Fibroblast of skin of back (primary cell): ENCODE measurements around the gene KLF2. TPM values are rescaled to one million over a fixed set of nuclear protein-coding genes. Genes with fewer than 3 reads are reported as not detected.
"Not testable (repeated sequence)": the region's sequence is repeated elsewhere in the genome, so short reads cannot be mapped to it uniquely, and the experiment has no call there.

Experiments
- DNase-seq: peaks from one replicate; pipeline ENCODE4 v3.0.0-alpha.2; 2013
- polyA plus RNA-seq, 2 experiments: library from polyadenylated mRNA; unstranded; fragments of 120-200 nt; gene quantifications; one replicate each; pipeline ENCODE4 v1.2.1, GENCODE V29; 2013; ENCODE audit not compliant: insufficient read length in 2 of 2

KLF2 gene
- polyA plus RNA-seq (2013, experiment 1 of 2; ENCODE audit: insufficient read length), result 65.6 TPM
- polyA plus RNA-seq (2013, experiment 2 of 2; ENCODE audit: insufficient read length), result 26.2 TPM

GRCh38 chr19:16324384-16325160 is at the start of gene KLF2:
KLF2 (plus strand) TSS chr19:16324826; CDS start chr19:16324924, 98 bp downstream.
- DNase-seq, result peak; percentile 94

- DNase-seq, result no peak
Observed at GRCh38 chr19:16280306-16280705, 44.3 kb upstream of the KLF2 start.

GRCh38 chr19:16281743-16282142 is 42.9 kb upstream of the KLF2 start:
- no peak for DNase-seq

- DNase-seq, result peak; percentile 68
Observed at GRCh38 chr19:16283210-16284061, 41.2 kb upstream of the KLF2 start.

DNA sequence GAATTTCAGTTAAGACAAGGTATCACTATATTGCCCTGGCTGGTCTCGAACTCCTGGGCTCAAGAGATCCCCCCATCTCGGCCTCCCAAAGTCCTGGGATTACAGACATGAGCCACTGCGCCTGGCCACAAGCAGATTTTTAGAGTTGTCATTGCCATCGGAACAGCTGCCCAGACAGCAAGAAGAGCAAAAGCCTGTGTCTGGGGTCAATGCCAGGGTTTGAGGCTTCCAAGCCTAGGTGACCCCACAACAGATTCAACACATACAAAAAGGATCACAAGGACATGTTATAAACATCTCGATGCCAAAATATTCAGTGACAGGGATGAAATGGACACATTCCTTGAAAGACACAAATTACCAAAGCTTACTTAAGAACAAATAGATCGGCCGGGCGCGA is 40.1 kb upstream of the KLF2 start:
- no peak for DNase-seq

- DNase-seq, result not testable (repeated sequence)
Observed at GRCh38 chr19:16285079-16285478, 39.5 kb upstream of the KLF2 start.

GRCh38 chr19:16285769-16286498 is 38.7 kb upstream of the KLF2 start:
- no peak for DNase-seq

- DNase-seq, result peak; percentile 59
Observed at GRCh38 chr19:16288544-16288943, 36.1 kb upstream of the KLF2 start.

DNA sequence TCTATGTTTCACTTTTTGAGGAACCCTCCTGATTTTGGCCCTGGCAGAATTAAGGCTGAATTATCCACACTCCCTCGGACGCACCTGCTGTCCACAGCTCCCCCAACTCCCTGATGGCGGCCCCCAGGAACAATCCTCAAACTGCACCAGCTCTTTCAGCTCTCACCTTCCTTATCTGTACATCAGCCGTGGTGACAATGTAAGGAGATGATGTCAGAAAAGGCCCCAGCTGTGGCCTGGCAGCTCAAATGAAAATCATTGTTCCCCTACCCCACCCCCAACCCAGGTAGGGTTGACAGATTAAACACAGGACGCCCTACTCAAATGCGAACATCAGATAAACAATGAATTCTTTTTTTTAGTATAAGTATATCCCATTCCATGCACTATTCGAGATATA is 35.0 kb upstream of the KLF2 start:
- no peak for DNase-seq

DNA sequence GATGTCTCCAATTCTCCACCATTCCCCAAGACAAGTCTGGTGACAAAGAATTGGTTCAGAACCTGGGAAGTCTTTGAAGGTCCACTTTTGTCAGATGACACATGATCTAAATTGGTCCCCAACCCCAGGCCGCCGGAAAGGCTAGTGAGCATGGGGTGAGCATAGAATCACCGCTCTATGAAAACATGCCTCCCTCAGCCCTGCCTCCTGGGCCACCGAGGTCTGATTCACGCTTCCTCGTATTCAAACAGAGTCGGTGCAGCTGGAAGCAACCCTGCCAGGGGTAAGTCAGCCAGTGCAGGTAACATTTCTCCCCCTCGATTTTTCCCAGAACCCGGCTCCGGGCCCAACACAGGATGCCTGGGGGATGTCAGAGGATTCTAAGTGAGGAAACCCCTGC is 33.9 kb upstream of the KLF2 start:
- DNase-seq, result no peak

DNA sequence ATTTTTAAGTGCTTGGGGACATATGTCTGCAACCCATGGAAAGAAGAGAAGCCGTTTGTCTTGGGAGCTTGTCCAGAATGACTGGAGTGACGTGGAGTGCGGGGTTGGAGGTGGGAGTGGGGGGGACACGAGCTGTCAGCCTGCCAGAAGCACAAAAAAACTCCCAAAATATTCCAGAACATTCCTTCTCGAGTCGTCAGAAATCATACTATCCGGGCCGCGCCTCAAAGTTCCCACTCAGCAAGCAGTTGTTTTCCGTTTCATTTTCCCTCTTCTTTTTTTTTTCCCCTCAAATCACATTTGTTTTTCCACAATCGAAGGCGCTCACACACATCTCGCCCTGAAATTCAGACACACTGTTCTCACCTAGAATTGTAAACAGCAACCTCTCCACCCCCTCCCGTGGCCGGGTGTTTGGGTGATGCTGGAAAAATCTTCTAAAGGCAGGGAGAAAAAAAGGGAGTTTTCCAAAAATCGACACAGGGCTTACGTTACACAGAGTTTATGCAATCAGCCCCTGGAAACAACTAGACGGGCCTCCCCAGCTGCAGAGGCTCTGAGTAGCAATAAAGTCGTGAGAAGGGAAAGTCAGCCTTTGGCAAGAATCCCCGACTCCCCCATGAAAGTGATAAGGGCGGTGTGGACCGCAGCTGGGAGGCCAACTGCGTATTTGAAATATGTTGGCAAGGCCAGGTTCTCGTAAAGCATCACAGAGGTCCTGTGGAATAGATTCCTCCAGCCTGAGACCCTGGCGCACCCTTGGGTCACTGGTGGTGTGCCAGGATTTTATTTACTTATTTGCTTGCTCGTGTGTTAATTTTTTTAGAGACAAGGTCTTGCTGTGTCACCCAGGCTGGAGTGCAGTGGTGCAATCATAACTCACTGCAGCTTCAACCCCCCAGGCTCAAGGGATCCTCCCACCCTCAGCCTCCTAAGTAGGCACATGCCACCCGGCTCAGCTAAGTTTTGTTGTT is 31.2 kb upstream of the KLF2 start:
- peak; percentile 80 for DNase-seq

- DNase-seq, result peak; percentile 35
Observed at GRCh38 chr19:16295057-16295456, 29.6 kb upstream of the KLF2 start.

DNA sequence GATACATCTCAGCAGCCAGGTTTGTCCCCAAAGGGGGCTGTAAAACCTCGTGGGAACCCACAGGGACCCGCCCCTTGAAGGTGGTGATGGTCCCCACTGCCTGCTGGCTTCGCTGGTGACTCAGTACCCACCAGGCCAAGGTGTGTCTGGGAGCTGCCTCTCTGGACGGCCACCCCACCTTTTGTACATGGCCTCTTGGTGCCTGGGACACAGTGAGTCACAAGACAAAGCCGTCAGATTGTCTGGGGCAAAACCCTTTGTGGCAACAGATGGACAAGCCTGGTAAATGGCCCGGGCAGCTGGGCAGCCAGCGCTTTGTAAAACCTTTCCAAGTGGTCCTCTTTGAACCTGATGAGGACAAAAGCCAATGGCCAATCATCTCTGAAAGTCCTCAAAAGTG is 27.9 kb upstream of the KLF2 start:
- DNase-seq, result no peak

DNA sequence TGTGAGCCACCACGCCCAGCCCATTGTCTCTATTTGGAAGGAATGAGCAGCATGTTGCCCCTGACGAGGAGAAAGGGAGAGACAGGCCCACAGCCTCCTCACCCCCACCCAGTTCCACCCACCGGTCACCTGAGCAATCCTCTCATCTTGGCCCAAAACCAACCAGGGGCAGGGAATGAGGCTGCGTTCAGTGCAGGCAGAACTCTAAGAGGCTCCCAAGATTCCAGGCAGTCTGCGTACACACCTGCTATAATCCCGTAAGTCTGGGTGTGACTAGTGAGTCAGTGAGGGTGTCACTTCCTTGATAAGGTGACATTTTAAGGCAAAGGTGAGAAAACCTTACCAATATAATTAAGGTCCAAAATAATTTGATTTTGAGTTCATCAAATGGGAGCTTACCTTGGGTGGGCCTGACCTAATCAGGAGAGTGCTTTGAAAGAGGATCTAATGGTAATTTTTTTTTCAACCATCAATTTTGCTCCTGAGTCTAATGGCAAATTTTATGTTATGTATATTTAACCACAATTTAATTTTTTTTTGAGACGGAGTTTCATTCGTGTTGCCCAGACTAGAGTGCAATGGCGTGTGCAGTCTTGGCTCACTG is 26.9 kb upstream of the KLF2 start:
- DNase-seq, result no peak

DNA sequence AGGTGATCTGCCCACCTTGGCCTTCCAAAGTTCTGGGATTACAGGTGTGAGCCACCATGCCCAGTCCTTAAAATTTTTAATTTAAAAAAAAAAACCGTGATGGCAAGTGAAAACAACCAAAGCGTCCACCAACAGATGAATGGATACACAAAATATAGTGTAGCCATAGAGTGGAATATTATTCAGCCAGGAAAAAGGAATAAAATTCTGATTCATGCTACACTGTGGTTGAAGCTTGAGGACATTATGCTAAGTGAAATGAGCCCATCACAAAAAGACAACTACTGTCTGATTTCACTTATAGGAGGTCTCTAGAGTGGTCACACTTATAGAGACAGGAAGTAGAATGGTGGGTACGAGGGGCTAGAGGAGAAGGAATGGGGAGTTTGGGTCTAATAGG is 26.3 kb upstream of the KLF2 start:
- no peak for DNase-seq

DNA sequence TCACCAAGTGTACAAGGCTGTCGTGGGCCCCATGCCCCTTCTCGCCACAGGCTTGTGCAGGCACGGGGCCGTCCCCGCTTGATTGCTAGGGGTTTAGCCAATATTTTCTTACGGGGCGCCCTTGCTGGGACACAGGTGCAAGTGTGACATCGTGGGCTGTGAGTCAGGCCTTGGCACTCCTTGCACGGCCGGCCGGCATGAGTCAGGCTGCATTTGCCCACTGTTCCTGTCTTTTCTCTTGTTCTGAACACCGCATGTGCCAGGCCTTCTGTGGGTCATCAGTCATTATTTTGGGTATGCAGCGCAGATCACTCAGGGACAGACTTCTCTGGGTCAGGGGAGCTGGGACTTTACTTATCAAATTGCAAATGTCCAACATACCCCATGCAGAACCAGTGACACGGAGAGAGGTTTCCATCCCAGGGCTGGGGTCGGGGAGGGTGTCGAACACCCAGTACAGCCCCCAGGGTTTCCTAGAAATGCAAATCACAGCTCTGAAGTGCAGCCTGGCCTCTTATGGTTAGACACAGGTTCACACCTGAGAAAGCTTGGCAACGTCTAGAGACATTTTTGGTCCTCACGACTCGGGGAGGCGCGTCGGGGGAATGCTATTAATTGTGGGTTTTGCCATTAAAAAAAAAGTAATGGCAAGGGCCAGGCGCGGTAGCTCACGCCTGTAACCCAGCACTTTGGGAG is 22.5 kb upstream of the KLF2 start:
- DNase-seq, result peak; percentile 26

GRCh38 chr19:16303755-16304154 is 20.9 kb upstream of the KLF2 start:
- no peak for DNase-seq

GRCh38 chr19:16304511-16304910 is 20.1 kb upstream of the KLF2 start:
- not testable (repeated sequence) for DNase-seq

GRCh38 chr19:16305060-16305459 is 19.6 kb upstream of the KLF2 start:
- DNase-seq, result not testable (repeated sequence)

- no peak for DNase-seq
Observed at GRCh38 chr19:16306728-16307402, 17.8 kb upstream of the KLF2 start.
